Measurements from ENCODE around the gene SMYD3. TPM values are rescaled to one million over a fixed set of nuclear protein-coding genes. Genes with fewer than 3 reads are reported as not detected.

SMYD3 gene
- total and polyA plus RNA-seq, 2 of the 4 experiments (the other 2 are of a cell fraction), result 26.5 to 37.6 TPM

- POLR2A ChIA-PET (ENCODE audit: unreplicated experiment), result no interaction called here
- in situ Hi-C loops (cut with MboI; ENCODE audit: low sequenced_read_pairs), result no loop called here
These were observed 730.9 kb downstream of the SMYD3 start for GRCh38 chr1:245776139-245776538.

More at GRCh38 chr1:245776139-245776538, 730.9 kb downstream of the SMYD3 start:
- CTCF ChIA-PET, result no interaction called here
- BruUV-seq (replicated peaks), result no TSS peak
- H3K79me1 ChIP-seq (ENCODE audit: low read depth in 1 of 2, low read length in 2 of 2), result no peaks in the 10 kb centered on the region
- dilution Hi-C loops (cut with HindIII; ENCODE audit: low sequenced_read_pairs, unreplicated experiment) (no loop called here), intact Hi-C loops (cut with micrococcal nuclease) (loop anchor here (10.0 kb wide), 1 partner anchor 181 kb away; no protein-coding TSS in a partner anchor)
- no peak overlapping the region; the same call in 1 of the 2 replicates for H3K18ac ChIP-seq (ENCODE audit: low read depth, low read length)
- no peak overlapping the region for H3K4me3 ChIP-seq (ENCODE audit: insufficient read depth, low read depth, low read length)
- H4K91ac ChIP-seq (ENCODE audit: insufficient read depth, low read depth, low read length), result no peak overlapping the region
- H3K9me1 ChIP-seq (ENCODE audit: insufficient read depth, low read length), result peaks cover 4% of the 10 kb centered on the region; the same call in 1 of the 2 replicates
- no peak overlapping the region for H3K56ac ChIP-seq (ENCODE audit: extremely low read depth, insufficient read depth, low read length)
- H2AK9ac ChIP-seq (replicated peaks; ENCODE audit: low read depth, low read length, poor library complexity), result no peak overlapping the region
- H4K20me1 ChIP-seq (ENCODE audit: insufficient read depth, low read length), result no peaks in the 10 kb centered on the region
- no peak overlapping the region for H2AK5ac ChIP-seq (ENCODE audit: low read depth, low read length)
- no peak overlapping the region for H2BK15ac ChIP-seq (ENCODE audit: low read depth, low read length)
- H3K14ac ChIP-seq (replicated peaks; ENCODE audit: low read depth, low read length), result no peak overlapping the region
- H3K27me3 ChIP-seq (ENCODE audit: control insufficient read depth, insufficient read depth, low read length), result no peaks in the 10 kb centered on the region
- H2BK5ac ChIP-seq (ENCODE audit: low read depth, low read length, poor library complexity, severe bottlenecking), result no peak overlapping the region
- no peaks in the 10 kb centered on the region for H3K36me3 ChIP-seq (ENCODE audit: control insufficient read depth, insufficient read depth, low read length)
- no peak overlapping the region for H3K4ac ChIP-seq (ENCODE audit: low read depth, low read length)
- no peak overlapping the region for H3K4me2 ChIP-seq (ENCODE audit: low read depth, low read length)
- H3K27ac ChIP-seq (ENCODE audit: insufficient read depth, low read length), result no peak overlapping the region
- H4K8ac ChIP-seq (ENCODE audit: low read depth in 2 of 2, low read length in 2 of 2), result no peak overlapping the region
- DNase-seq (no peak), ATAC-seq (ENCODE audit: low read depth) (no peak)
- no CpG with 5 or more reads among the region's 4 CpGs for WGBS, 2 experiments (ENCODE audit: extremely low coverage in 2 of 2, insufficient read length in 1 of 2)
- no peak overlapping the region for H2AFZ ChIP-seq (replicated peaks; ENCODE audit: low read length, poor library complexity)
- H3K9me3 ChIP-seq (ENCODE audit: control insufficient read depth, insufficient read depth, low read length), result no peaks in the 10 kb centered on the region
- H2BK120ac ChIP-seq (ENCODE audit: low read depth, low read length), result no peak overlapping the region
- no peak overlapping the region for H4K5ac ChIP-seq (ENCODE audit: low read depth, low read length)
- H3K9ac ChIP-seq (ENCODE audit: low read depth, low read length), result no peak overlapping the region
- H3K23ac ChIP-seq (ENCODE audit: low read depth, low read length), result no peak overlapping the region
- H2BK20ac ChIP-seq (ENCODE audit: low read depth, low read length), result no peak overlapping the region
- TF ChIP-seq MAFK (IDR thresholded peaks at IDR 0.05; ENCODE audit: low read depth, low read length) (no peak), POLR2A (IDR thresholded peaks at IDR 0.05; ENCODE audit: low read depth, low read length) (no peak), RCOR1 (IDR thresholded peaks at IDR 0.05; ENCODE audit: insufficient replicate concordance, low read length) (no peak), USF2 (IDR thresholded peaks at IDR 0.05; ENCODE audit: low read depth, low read length) (no peak), CTCF (conservative IDR thresholded peaks at IDR 0.05; ENCODE audit: low read depth, low read length) (no peak), BHLHE40 (IDR thresholded peaks at IDR 0.05; ENCODE audit: low read depth, low read length) (no peak), NFE2L2 (IDR thresholded peaks at IDR 0.05; ENCODE audit: low read depth, low read length) (no peak), RFX5 (IDR thresholded peaks at IDR 0.05; ENCODE audit: low read depth, low read length) (no peak), CHD1 (IDR thresholded peaks at IDR 0.05; ENCODE audit: low read depth, low read length) (no peak), FOS (IDR thresholded peaks at IDR 0.05; ENCODE audit: low read depth, low read length) (no peak), MXI1 (IDR thresholded peaks at IDR 0.05; ENCODE audit: borderline replicate concordance, low read depth, low read length) (no peak), CEBPB (IDR thresholded peaks at IDR 0.05; ENCODE audit: low read depth, low read length) (no peak), MAZ (IDR thresholded peaks at IDR 0.05; ENCODE audit: borderline replicate concordance, low read depth, low read length) (no peak), SMC3 (IDR thresholded peaks at IDR 0.05; ENCODE audit: low read depth, low read length) (no peak), RAD21 (IDR thresholded peaks at IDR 0.05; ENCODE audit: low read length) (no peak)
- H3K4me1 ChIP-seq (ENCODE audit: control insufficient read depth, insufficient read depth, low read length), result peaks cover 8% of the 10 kb centered on the region
